Right atrium auricular region (tissue), 2 donors: ENCODE data around the gene KANSL2. TPM values are rescaled to one million over a fixed set of nuclear protein-coding genes. Genes with fewer than 3 reads are reported as not detected.
A peak's percentile ranks its signal among the peaks of the same experiment; 100 is the strongest.
"Not testable (repeated sequence)": the region's sequence is repeated elsewhere in the genome, so short reads cannot be mapped to it uniquely, and the experiment has no call there.

Experiments used
- DNase-seq: peaks from one replicate; pipeline ENCODE4 v3.0.0-alpha.2; 2019; ENCODE audit warnings: low spot score
- H3K27ac ChIP-seq, 2 donors: fragments of 200-600 bp; sonication (generic); 1 replicate in 1 of 2; 2 replicates in 1 of 2; pipeline ENCODE4 v1.5.1; 2016 to 2019
- H3K27me3 ChIP-seq, 2 donors: fragments of 200-600 bp; sonication (generic); one replicate each; pipeline versions ENCODE4 v1.5.1 to v1.6.0; 2017 to 2019
- H3K36me3 ChIP-seq: fragments of 200-600 bp; sonication (generic); one replicate; pipeline ENCODE4 v1.5.1; 2016
- H3K4me1 ChIP-seq, 2 donors: fragments of 200-600 bp; sonication (generic); one replicate each; pipeline versions ENCODE4 v1.5.1 to v1.6.0; 2017 to 2019
- H3K4me3 ChIP-seq, 2 donors: fragments of 200-600 bp; sonication (generic); 1 replicate in 1 of 2; 2 replicates in 1 of 2; pipeline ENCODE4 v1.5.1; 2017 to 2019; ENCODE audit warnings: mild to moderate bottlenecking in 1 of 2, moderate library complexity in 1 of 2
- H3K9me3 ChIP-seq, 2 donors: fragments of 200-600 bp; sonication (generic); one replicate each; pipeline ENCODE4 v1.5.1; 2019
- total RNA-seq, 2 donors: library from RNA; depleted of rRNA; stranded (reverse); fragments of >200 nt; gene quantifications; one replicate each; pipeline ENCODE4 v1.1.0, GENCODE V29; 2016
- TF ChIP-seq, protein P1 (sequence below), 2 donors: fragments of 200-600 bp; sonication (generic); IDR thresholded peaks; one replicate each; pipeline ENCODE4 v1.5.1; 2019; ENCODE audit warnings: antibody characterized with exemption in 2 of 2

Gene KANSL2, protein sequence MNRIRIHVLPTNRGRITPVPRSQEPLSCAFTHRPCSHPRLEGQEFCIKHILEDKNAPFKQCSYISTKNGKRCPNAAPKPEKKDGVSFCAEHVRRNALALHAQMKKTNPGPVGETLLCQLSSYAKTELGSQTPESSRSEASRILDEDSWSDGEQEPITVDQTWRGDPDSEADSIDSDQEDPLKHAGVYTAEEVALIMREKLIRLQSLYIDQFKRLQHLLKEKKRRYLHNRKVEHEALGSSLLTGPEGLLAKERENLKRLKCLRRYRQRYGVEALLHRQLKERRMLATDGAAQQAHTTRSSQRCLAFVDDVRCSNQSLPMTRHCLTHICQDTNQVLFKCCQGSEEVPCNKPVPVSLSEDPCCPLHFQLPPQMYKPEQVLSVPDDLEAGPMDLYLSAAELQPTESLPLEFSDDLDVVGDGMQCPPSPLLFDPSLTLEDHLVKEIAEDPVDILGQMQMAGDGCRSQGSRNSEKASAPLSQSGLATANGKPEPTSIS
- 10 to 100 TPM; 17.4 to 38.4 TPM for total RNA-seq

DNA sequence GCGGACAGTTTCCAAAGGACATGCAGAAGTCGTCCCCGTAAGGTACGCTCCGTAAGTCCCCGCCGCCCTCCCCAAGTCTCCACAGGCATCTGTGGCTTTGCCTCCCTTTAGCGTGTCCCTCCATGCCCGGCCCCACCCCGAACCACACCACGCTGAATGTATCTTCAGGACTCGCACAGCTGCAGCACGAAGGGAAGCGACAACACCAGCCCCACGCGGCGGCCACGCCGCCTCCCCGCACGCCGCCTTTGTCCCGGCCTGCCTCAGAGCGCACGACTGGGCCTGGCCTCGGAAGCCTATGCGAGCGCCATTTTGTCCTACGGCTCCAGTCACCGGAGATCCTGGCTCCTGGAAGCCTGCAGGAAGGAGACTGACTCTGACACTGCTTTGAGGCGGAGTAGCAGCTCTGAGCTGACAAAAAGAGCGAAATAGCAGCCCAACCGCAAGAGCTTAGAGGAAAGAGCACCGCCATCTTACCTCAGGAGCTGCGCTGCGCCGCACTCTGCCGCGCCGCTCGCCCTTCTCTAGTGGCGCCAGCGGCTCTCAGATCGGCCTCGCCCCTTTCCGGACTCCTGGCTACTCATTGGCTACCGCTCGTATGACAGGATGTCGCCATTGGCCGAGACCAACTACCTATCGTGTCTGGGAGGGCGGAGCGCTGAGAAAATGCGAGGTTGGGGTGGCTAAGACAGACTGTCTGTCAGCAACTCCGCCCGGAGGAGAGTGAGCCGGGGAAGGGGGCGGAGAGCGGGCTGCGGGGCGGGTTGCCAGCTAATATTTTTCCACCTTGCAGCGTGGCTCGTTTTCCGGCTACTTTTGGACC lies at the start of gene KANSL2:
Gene KANSL2 (minus strand): TSS at position 529 of the 823 bp plus-strand sequence. CDS start 606 bp downstream, outside the sequence.
- peak within 1 kb of the TSS; percentile 92 to 99 for H3K4me3 ChIP-seq
- H3K36me3 ChIP-seq = peaks cover 31% of the 10 kb centered on the region
- peak; percentile 99 for DNase-seq
- no peaks in the 10 kb centered on the region for H3K27me3 ChIP-seq
- TF ChIP-seq, protein P1, sequence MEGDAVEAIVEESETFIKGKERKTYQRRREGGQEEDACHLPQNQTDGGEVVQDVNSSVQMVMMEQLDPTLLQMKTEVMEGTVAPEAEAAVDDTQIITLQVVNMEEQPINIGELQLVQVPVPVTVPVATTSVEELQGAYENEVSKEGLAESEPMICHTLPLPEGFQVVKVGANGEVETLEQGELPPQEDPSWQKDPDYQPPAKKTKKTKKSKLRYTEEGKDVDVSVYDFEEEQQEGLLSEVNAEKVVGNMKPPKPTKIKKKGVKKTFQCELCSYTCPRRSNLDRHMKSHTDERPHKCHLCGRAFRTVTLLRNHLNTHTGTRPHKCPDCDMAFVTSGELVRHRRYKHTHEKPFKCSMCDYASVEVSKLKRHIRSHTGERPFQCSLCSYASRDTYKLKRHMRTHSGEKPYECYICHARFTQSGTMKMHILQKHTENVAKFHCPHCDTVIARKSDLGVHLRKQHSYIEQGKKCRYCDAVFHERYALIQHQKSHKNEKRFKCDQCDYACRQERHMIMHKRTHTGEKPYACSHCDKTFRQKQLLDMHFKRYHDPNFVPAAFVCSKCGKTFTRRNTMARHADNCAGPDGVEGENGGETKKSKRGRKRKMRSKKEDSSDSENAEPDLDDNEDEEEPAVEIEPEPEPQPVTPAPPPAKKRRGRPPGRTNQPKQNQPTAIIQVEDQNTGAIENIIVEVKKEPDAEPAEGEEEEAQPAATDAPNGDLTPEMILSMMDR (IDR thresholded peaks at IDR 0.05) = no peak
- H3K4me1 ChIP-seq = peaks cover 0 to 45% of the 10 kb centered on the region in 2 donors
- peak within 1 kb of the TSS; percentile 90 to 96 for H3K27ac ChIP-seq
- no peaks in the 10 kb centered on the region for H3K9me3 ChIP-seq

DNA sequence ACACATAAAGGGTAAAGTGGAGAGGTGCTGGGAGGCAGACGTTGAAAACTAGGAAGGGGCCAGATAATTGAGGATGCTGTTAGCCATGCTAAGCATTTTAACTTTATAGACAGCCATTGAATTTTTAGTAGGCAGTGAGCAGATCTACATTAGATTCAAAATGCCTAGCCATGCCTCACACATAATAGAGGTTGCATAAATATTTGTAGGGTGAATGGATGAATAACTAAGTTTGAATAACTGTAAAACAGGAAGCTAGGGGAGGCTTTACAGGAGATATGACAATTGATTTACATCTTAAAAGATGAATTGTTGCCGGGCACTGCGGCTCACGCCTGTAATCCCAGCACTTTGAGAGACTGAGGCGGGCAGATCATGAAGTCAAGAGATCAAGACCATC lies 46.8 kb upstream of the KANSL2 start:
- TF ChIP-seq, protein P1 (IDR thresholded peaks at IDR 0.05) = no peak
- Histone ChIP-seq H3K9me3 (no peaks in the 10 kb centered on the region), H3K27ac (no peak overlapping the region), H3K4me1 (no peaks in the 10 kb centered on the region), H3K4me3 (no peak overlapping the region), H3K27me3 (no peaks in the 10 kb centered on the region), H3K36me3 (no peaks in the 10 kb centered on the region)
- no peak for DNase-seq

DNA sequence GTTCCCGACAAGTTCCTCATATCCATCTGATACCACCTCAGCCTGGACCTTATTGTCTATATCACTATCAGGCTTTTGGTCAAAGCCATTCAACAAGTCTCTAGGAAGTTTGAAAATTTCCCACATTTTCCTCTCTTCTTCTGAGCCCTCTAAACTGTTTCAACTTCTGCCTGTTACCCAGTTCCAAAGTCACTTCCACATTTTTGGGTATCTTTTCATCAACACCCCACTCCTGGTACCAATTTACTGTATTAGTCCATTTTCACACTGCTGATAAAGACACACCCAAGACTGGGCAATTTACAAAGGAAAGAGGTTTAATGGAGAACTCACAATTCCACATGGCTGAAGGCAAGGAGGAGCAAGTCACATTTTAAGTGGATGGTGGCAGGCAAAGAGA lies 38.7 kb upstream of the KANSL2 start:
- not testable (repeated sequence) for DNase-seq, H3K36me3 ChIP-seq, H3K4me1 ChIP-seq, H3K27ac ChIP-seq, H3K27me3 ChIP-seq, H3K4me3 ChIP-seq
- H3K9me3 ChIP-seq = peaks cover 0 to 12% of the 10 kb centered on the region in 2 donors

DNA sequence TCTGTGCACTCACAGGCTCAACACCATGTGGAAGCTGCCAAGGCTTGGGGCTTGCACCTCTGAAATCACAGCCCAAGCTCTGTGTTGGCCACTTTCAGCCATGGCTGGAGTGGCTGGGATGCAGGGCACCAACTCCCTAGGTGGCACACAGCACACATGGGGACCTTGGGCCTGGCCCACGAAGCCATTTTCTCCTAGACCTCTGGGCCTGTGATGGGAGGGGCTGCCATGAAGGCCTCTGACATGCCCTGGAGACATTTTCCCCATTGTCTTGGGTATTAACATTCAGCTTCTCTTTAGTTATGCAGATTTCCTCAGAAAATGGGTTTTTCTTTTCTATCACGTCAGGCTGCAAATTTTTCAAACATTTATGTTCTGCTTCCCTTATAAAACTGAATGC lies 38.1 kb upstream of the KANSL2 start:
- H3K4me3 ChIP-seq, DNase-seq, H3K36me3 ChIP-seq, H3K27me3 ChIP-seq, H3K27ac ChIP-seq: not testable (repeated sequence)
- H3K4me1 ChIP-seq = peaks cover 0 to 14% of the 10 kb centered on the region in 2 donors
- H3K9me3 ChIP-seq = peaks cover 0 to 12% of the 10 kb centered on the region in 2 donors

DNA sequence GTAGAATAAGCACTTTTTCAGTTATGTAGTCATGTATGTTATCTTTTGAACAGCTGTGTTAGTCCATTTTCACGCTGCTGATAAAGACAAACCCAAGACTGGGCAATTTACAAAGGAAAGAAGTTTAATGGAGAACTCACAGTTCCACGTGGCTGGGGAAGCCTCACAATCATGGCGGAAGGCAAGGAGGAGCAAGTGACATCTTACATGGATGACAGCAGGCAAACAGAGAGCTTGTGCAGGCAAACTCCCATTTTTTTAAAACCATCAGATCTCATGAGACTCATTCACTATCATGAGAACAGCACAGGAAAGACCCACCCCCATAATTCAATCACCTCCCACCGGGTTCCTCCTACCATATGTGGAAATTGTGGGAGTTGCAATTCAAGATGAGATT lies 37.0 kb upstream of the KANSL2 start:
- not testable (repeated sequence) for H3K4me3 ChIP-seq, DNase-seq, H3K27ac ChIP-seq, H3K27me3 ChIP-seq, H3K36me3 ChIP-seq
- Histone ChIP-seq H3K9me3 (peaks cover 0 to 12% of the 10 kb centered on the region in 2 donors), H3K4me1 (peaks cover 0 to 26% of the 10 kb centered on the region in 2 donors)

DNA sequence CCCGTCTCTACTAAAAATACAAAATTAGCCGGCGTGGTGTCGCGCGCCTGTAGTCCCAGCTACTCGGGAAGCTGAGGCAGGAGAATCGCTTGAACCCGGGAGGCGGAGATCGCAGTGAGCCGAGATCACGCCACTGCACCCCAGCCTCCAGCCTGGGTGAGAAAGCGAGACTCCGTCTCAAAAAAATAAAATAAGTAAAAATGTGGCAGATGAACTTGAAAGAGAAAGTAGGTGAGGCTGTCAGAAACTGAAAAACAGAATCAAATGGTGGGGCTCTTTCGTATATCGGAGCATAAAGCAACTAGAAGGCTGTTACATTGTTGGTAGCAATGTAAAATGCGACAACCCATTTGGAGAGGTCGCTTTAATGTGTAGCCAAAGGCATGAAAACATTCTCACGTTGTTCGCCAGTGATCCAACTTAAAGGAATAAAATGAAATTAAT lies 35.2 kb upstream of the KANSL2 start:
- Histone ChIP-seq H3K4me3 (peak overlapping the region; percentile 84 to 86), H3K27ac (peak overlapping the region; percentile 96), H3K4me1 (peaks cover 0 to 32% of the 10 kb centered on the region in 2 donors), H3K36me3 (peaks cover 17% of the 10 kb centered on the region), H3K27me3 (no peaks in the 10 kb centered on the region), H3K9me3 (peaks cover 0 to 12% of the 10 kb centered on the region in 2 donors)
- TF ChIP-seq, protein P1 (IDR thresholded peaks at IDR 0.05) = no peak
- DNase-seq = peak; percentile 1
